Measurements from ENCODE around the gene KCNQ5. TPM values are rescaled to one million over a fixed set of nuclear protein-coding genes. Genes with fewer than 3 reads are reported as not detected.

KCNQ5 gene
- total RNA-seq, 1 experiment from 2014 or later, result 0.07 TPM

GRCh38 chr6:72784071-72784470 is 162.2 kb downstream of the KCNQ5 start:
- Histone ChIP-seq H4K20me1 (ENCODE audit: control insufficient read depth, insufficient read depth, insufficient read length) (no peaks in the 10 kb centered on the region), H3K79me1 (ENCODE audit: insufficient read depth, low read depth, low read length, poor library complexity, severe bottlenecking) (no peaks in the 10 kb centered on the region), H2AK5ac (ENCODE audit: insufficient read length, low read length) (no peak overlapping the region), H3K23me2 (ENCODE audit: insufficient read length, low read depth, low read length, poor library complexity, severe bottlenecking) (no peaks in the 10 kb centered on the region), H2AFZ (ENCODE audit: low read length) (no peak overlapping the region), H2BK5ac (ENCODE audit: insufficient read length, low read length) (no peak overlapping the region), H4K5ac (ENCODE audit: insufficient read length, low read depth, low read length) (no peak overlapping the region), H3K9me3 (ENCODE audit: control insufficient read depth, low read depth, low read length) (no peaks in the 10 kb centered on the region), H3K4ac (ENCODE audit: low read depth, low read length) (no peak overlapping the region), H3T11ph (ENCODE audit: low read length) (no peak overlapping the region), H2BK20ac (ENCODE audit: low read depth, low read length, poor library complexity, severe bottlenecking) (no peak overlapping the region), H3K14ac (ENCODE audit: insufficient read depth, low read length) (no peak overlapping the region), H2BK15ac (ENCODE audit: low read depth, low read length) (no peak overlapping the region), H2BK12ac (ENCODE audit: insufficient read length, low read depth, low read length) (no peak overlapping the region), H3K4me1 (ENCODE audit: insufficient read depth, low read length) (no peaks in the 10 kb centered on the region; the same call in 1 of the 2 replicates), H4K91ac (ENCODE audit: insufficient read length, low read depth, low read length) (no peak overlapping the region), H2BK120ac (ENCODE audit: low read depth, low read length, poor library complexity, severe bottlenecking) (no peak overlapping the region), H3K27ac (ENCODE audit: insufficient read length, low read depth, low read length) (no peak overlapping the region), H3K56ac (ENCODE audit: insufficient read length, low read depth, low read length) (no peak overlapping the region), H3K23ac (ENCODE audit: insufficient read length, low read depth, low read length) (no peak overlapping the region), H3K4me2 (ENCODE audit: insufficient read depth, insufficient read length, low read length) (no peak overlapping the region), H3K9ac (ENCODE audit: extremely low read depth, insufficient read length, low read length) (no peak overlapping the region), H3K79me2 (ENCODE audit: insufficient read depth, low read length) (no peaks in the 10 kb centered on the region), H3K27me3 (ENCODE audit: insufficient read depth, low read length) (no peaks in the 10 kb centered on the region), H3K18ac (ENCODE audit: insufficient read length, low read depth, low read length) (no peak overlapping the region), H4K8ac (replicated peaks; ENCODE audit: insufficient read length, low read depth, low read length) (no peak overlapping the region)
- no peak for TF ChIP-seq CTCF (conservative IDR thresholded peaks at IDR 0.05)
- Mint-ChIP-seq H3K36me3 (ENCODE audit: insufficient read depth in 1 of 3, low read depth in 3 of 3) (no peaks in the 10 kb centered on the region), H3K9me3 (no peaks in the 10 kb centered on the region), H3K27ac (no peak overlapping the region), H3K4me3 (no peak overlapping the region), H3K27me3 (ENCODE audit: low read depth) (no peaks in the 10 kb centered on the region), H3K4me1 (0 out of 4 replicates have a peak, but pooled peaks cover 0 to 6% of the 10 kb centered on the region in 2 experiments)
- no peak for DNase-seq
- no CpG with 5 or more reads among the region's 3 CpGs for WGBS (ENCODE audit: extremely low coverage, insufficient read length, low lambda C conversion rate)

All from H9 (cell line).